ENCODE data around the gene PIWIL1.

The PIWIL1 gene

GRCh38 chr12:130336723-130337487 lies 782 bp upstream of the PIWIL1 start:
- no peak for DNase-seq (ENCODE audit: low spot score)

- DNase-seq (ENCODE audit: low spot score), result no peak
Observed at GRCh38 chr12:130338794-130339601, 1.3 kb downstream of the PIWIL1 start.

- no peak for DNase-seq (ENCODE audit: low spot score)
Observed at GRCh38 chr12:130339951-130340350, 2.3 kb downstream of the PIWIL1 start.

GRCh38 chr12:130342442-130342841 lies 4.8 kb downstream of the PIWIL1 start:
- DNase-seq (ENCODE audit: low spot score), result no peak

GRCh38 chr12:130342842-130343241 lies 5.2 kb downstream of the PIWIL1 start:
- DNase-seq (ENCODE audit: low spot score), result no peak

- DNase-seq (ENCODE audit: low spot score), result no peak
Observed at GRCh38 chr12:130344529-130344928, 6.8 kb downstream of the PIWIL1 start.

GRCh38 chr12:130345292-130345691 lies 7.6 kb downstream of the PIWIL1 start:
- DNase-seq (ENCODE audit: low spot score), result no peak

GRCh38 chr12:130347588-130347987 lies 9.9 kb downstream of the PIWIL1 start:
- no peak for DNase-seq (ENCODE audit: low spot score)

- no peak for DNase-seq (ENCODE audit: low spot score)
Observed at GRCh38 chr12:130350715-130351114, 13.0 kb downstream of the PIWIL1 start.

- no peak for DNase-seq (ENCODE audit: low spot score)
Observed at GRCh38 chr12:130351326-130351725, 13.6 kb downstream of the PIWIL1 start.

- no peak for DNase-seq (ENCODE audit: low spot score)
Observed at GRCh38 chr12:130353081-130353480, 15.4 kb downstream of the PIWIL1 start.

- DNase-seq (ENCODE audit: low spot score), result no peak
Observed at GRCh38 chr12:130354407-130354806, 16.7 kb downstream of the PIWIL1 start.

- no peak for DNase-seq (ENCODE audit: low spot score)
Observed at GRCh38 chr12:130356222-130356621, 18.5 kb downstream of the PIWIL1 start.

GRCh38 chr12:130357241-130357640 lies 19.6 kb downstream of the PIWIL1 start:
- DNase-seq (ENCODE audit: low spot score), result no peak

GRCh38 chr12:130357729-130358330 lies 20.1 kb downstream of the PIWIL1 start:
- DNase-seq (ENCODE audit: low spot score), result no peak

GRCh38 chr12:130362060-130362459 lies 24.4 kb downstream of the PIWIL1 start:
- DNase-seq (ENCODE audit: low spot score), result no peak

GRCh38 chr12:130364578-130364977 lies 26.9 kb downstream of the PIWIL1 start:
- no peak for DNase-seq (ENCODE audit: low spot score)

- no peak for DNase-seq (ENCODE audit: low spot score)
Observed at GRCh38 chr12:130366159-130366558, 28.5 kb downstream of the PIWIL1 start.

- no peak for DNase-seq (ENCODE audit: low spot score)
Observed at GRCh38 chr12:130367003-130367402, 29.3 kb downstream of the PIWIL1 start.

GRCh38 chr12:130367523-130367922 lies 29.8 kb downstream of the PIWIL1 start:
- no peak for DNase-seq (ENCODE audit: low spot score)

- no peak for DNase-seq (ENCODE audit: low spot score)
Observed at GRCh38 chr12:130369816-130370215, 32.1 kb downstream of the PIWIL1 start.

GRCh38 chr12:130371296-130371695 lies 33.6 kb downstream of the PIWIL1 start:
- DNase-seq (ENCODE audit: low spot score), result no peak

GRCh38 chr12:130372936-130373335 lies 35.2 kb downstream of the PIWIL1 start:
- no peak for DNase-seq (ENCODE audit: low spot score)

Measured in cerebellar cortex (tissue), 1 donor.